Endothelial cell of umbilical vein (primary cell): ENCODE data around the gene EDRF1.

Experiments
- CTCF ChIP-seq, 2 donors: IDR thresholded peaks; 1 replicate in 1 of 2; 2 replicates in 1 of 2; pipeline ENCODE4 v1.5.1; 2011; ENCODE audit warnings: low read length in 2 of 2, mild to moderate bottlenecking in 2 of 2, moderate library complexity in 2 of 2, control low read depth in 1 of 2, inconsistent platforms in 1 of 2, low read depth in 1 of 2; ENCODE audit not compliant: insufficient read depth in 1 of 2; ENCODE audit errors: extremely low read depth in 1 of 2
- POLR2AphosphoS5 ChIP-seq: IDR thresholded peaks from 2 replicates; pipeline ENCODE4 v1.6.1; 2012; ENCODE audit warnings: low read depth, mild to moderate bottlenecking, control low read depth, low read length, moderate library complexity; ENCODE audit not compliant: insufficient read depth

- no peak for TF ChIP-seq CTCF (IDR thresholded peaks at IDR 0.05; ENCODE audit: extremely low read depth in 1 of 2, insufficient read depth in 1 of 2, low read depth in 1 of 2, low read length in 2 of 2)
- TF ChIP-seq POLR2AphosphoS5: no peak
These were observed 54.4 kb downstream of the EDRF1 start for GRCh38 chr10:125773687-125774543.
